Measurements from ENCODE around the gene MAST4.

MAST4 gene

DNA sequence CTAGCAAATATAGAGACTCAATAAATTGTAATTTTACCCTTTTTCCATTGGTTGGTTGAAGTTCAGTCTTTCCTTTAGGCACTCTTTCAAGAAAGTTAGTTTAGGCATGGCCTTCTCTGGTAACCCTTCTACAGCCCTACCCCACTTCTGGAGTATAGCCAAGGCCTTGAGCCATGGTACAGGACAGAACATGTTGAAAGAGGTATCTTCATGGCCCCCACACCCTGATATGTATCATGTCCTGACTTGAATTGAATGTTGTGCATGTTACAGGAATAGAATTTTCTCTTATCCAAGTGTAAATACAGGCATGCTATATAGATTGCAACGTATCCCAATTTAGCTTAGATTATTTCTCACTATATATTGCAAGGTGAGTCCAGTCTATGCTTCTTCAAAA is 424.8 kb downstream of the MAST4 start:
- no peak for DNase-seq (ENCODE audit: low spot score)

DNA sequence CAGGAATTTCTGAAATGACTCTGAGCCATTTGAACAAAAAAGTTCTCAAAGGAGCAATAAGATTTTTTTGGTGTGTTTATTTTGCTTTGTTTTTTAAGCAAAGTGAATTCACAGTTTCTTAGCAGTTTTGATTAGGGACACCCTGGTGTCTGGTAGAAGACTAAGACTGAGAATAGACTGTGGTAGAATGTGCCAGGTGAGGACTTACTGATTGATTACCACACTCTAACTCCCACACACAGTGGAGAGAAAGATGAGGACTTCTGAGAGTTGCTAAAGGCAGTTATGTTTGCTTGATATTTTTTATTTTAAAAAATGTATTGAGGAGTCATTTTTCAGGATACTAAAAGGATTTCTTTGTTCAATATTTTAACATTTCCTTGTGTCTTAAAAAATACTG is 425.3 kb downstream of the MAST4 start:
- DNase-seq (ENCODE audit: low spot score): no peak

DNA sequence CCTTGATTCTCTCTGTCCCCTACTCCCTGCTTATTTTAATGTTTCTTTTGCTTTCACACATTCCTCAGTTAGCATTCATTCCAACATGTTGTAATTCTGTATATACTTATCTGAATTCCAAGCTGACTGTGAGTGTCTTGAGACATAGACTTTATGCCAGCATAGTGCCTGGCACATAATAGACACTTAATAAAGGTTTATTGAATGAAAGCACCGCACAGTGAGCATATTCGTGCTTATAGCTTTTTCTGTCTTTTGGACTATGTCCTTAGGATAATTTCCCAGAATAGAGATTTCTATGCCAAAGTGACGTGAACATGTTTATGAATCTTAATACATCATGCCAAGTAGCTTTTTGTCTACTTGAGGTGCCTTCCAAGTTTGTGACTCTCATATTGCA is 425.8 kb downstream of the MAST4 start:
- DNase-seq (ENCODE audit: low spot score): no peak

DNA sequence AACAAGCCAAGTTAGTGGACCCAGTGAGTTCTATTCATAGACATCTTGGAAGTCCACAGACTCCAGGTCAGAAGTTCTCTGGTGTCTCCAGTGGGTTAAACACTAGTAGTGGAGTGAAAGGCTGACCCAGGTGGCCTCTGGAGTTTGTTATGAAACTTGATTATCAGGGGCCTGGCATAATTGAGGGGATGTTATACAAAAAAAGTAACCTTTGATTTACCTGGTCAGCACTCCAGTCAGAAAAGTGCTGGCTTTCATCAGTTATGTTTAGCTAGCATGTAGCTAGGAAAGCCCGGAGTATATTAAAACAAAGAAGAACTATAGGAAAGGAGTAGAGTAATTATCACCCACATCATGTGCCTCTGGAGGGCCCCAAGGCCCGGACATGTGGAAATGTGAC is 429.3 kb downstream of the MAST4 start:
- no peak for DNase-seq (ENCODE audit: low spot score)

DNA sequence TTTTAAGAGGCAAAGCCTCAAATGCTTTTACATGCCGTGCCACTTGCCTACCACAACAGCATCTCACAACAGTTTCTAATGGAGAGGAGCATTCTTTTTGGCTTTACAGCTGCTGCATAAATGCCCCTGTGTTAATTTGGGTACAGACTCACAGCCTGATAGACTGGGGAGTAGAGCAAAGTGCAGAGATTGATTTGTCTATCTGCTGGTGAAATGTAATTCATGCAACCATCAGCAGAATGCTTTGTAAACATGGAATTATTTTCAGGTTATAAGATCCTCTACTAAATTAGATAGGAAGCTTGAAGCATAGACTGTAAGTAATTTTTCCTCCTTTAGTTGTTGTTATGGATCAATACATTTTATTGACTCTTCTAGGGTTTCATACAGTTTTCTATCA is 430.1 kb downstream of the MAST4 start:
- DNase-seq (ENCODE audit: low spot score): no peak

DNA sequence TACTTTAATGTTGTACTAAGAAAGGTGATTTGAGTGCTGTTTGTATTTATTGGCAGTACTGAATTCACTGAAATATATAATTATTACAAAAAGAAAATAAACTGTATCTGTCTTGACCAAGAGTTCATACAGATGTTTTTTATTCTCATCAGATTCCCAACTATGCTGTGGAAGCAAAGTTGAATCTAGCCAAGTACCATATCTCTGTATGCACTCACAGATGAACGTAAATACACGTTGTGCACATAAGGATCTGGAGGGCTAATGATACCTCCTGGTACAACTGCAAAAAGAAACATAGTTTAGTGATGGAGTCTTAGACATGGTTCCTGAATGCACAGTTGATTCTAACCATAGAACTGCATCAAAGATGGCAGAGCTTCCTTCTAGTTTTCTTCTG is 431.0 kb downstream of the MAST4 start:
- no peak for DNase-seq (ENCODE audit: low spot score)

DNA sequence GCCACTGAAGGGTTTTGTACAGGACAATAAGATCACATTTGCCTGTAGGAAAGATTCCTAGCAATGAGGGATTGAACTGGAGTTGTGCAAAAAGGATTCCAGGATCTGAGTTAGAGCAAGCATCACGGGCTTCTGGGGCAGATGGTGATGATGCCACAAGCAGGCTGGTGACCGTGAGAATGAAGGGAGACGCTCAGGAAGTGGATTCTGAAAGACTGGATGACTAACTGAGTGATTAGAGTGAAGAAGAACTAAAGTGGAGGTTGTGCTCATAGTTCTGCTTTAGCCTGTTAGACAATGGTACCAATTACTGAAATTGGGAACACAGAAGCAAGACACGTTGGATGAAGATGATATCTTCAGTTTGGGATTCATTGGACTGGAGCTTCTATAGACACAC is 432.2 kb downstream of the MAST4 start:
- DNase-seq (ENCODE audit: low spot score): no peak

DNA sequence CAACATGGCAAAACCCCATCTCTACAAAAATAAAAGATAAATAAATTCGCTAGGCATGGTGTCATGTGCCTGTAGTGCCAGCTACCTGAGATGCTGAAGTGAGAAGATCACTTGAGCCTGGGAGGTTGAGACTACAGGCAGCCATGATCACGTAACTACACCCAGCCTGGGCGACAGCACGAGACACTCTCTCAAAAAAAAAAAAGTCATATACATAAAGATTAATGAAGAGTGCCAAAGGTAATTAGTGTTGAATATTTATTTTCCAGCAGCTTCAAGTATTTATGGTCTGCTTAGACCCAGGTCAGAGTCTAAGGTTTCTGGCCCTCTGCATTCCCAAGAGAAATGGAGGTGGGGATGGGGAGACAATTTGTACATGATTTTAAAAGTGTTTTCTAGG is 432.7 kb downstream of the MAST4 start:
- DNase-seq (ENCODE audit: low spot score): no peak

DNA sequence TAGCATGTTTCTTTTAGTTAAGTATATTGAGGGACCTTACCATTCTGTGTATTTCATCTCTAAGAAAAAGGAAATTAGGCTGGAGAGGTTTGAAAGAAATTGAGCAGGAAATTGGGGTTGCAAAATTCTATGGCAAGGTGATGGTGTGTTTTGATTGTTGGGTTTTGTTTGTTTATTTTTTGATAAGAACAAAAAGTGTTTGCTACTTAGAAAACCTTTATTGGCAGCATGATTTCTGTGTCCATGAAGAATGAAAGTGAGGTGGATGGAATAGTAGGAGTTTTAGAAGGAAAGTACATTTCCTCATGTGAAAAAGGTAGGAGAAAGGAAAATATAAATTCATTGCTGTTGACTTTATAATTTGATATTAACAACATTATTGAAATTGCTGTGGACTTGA is 433.3 kb downstream of the MAST4 start:
- no peak for DNase-seq (ENCODE audit: low spot score)

DNA sequence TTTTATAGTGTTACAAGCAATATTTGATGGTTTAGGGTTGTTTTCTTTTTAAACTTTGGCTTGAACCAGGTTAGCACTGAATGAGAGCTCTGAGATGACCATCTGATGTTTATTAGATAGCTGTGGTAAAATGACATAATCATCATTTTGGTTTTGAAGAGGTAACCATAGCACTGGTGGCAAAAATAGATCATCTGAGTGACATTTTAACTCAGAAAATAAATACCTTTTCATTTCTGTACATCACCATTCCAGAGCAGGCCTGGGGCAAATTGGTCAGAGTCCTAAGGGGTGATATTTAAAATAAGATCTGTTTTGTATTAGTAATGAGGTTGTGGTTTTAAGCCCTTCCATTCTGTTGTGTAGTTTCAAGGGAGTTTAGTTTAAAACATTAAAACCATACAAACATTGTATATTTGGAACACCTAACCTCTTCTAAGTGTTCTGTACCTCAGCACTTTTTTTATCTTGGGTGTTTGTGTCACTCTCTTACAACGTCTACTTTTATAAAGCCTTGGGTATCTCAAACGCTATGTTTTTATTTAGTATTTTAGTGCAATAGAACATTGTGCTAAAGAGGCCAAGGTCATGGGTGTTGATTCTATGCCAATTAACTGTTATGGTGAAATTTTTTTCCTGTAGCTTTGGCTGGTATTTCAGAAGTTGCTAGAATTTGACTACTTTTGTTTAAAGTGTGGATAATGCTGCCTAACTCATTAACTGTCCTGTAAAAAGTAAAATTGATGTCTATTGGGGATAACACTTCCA is 434.3 kb downstream of the MAST4 start:
- DNase-seq (ENCODE audit: low spot score): no peak

DNA sequence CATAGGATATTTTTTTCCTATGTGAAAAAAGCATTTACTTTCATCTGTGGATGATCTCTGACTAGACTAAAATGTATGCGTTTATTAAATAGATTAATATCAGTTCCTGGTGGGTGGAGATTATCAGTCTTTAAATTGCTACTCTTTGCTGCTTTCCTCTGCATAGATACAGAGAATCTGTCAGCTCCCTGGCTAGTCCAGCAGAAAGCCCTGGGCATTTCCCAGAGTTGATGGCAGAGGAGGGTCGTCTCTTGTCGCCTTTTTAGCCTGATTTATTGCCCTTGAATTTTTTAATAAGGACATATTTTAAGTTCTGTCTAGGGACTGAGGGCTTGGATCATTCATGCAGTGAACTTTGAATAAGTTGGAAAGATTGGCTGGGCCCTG is 434.9 kb downstream of the MAST4 start:
- DNase-seq (ENCODE audit: low spot score): no peak

DNA sequence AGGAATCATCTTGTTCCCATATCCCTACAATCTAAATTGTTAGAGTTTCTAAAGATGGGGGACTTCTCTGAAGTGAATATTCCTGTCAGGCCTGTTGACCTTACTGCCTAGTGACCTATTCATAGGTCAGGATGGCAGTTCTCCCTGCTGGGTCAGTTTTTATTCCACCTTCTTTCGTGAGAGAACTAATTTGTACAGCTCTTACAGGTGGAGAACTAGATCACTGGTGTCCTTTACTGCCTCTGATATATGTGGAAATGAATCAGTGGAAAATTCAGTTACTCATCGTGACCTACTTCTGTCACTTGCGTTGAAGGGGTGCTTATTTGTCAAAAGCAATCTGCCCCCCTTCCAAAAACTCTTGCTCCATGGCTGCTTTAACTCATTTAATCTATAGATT is 435.5 kb downstream of the MAST4 start:
- DNase-seq (ENCODE audit: low spot score): no peak

DNA sequence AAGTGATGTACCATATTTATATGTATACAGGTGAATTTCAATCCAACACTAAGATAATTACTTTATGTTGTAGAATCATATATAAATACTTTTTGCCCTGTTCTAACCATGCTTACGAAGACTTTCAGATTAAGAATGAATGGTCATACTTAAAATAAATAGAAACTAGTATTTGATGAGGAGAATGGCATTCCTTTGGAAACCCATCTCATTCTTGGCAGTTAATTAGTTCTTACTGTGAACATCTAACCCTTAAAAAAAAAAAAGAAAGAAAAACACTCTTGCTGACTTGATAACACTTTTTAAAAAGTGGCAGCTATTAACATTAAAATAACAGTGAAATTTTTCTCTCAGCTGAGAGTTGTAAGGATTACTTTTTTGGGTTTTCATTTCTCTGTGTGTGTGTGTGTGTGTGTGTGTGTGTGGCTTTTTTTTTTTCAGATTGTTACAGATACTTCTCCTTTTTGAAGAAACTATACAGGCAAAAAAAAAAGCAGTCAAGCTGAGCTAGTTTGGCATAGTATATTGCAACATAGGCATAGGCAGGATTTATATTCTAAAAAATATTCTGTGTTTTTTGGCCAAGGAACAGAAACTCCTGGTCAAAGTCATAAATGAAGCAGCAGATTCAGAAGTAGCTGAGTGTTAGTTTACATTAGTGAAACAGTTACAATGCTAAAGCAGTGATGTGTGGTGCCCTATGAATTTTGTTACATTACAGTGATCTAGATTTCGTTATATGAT is 436.9 kb downstream of the MAST4 start:
- DNase-seq (ENCODE audit: low spot score): peak; percentile 15

DNA sequence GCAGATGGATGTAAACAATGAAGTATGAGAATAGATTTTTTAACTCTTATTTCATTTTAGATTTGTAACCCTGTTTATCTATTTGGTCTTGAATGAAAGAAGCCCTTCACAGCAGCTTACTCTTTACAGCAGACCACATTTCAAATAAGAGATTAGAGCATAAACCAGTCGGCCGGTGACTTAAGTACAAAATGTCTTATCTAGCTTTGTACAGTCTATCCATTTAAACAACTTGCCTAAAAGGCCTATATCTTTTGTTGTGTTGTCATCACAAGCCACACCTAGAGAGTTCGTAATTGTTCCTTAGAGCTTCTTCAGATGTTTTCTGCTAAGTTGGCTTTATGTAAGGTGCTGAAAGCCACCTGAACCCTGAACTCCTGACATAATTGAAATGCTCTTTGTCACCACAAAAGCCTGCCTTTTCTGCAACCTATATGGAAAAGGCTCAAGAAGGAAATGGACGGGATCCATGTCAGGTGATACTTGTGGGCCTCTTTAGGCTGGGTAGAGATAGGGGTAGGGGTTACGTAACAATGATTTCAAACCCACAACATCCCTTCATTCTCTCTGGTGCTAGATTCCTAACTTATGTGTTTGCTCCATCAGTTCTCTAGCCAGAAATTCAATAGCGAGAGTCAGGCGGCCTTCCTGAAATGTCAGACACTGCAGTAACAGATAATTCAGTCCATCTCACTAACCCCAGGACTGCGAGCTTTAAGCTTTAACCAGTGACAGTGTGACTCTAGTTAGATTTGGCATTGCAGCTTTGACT is 437.9 kb downstream of the MAST4 start:
- no peak for DNase-seq (ENCODE audit: low spot score)

DNA sequence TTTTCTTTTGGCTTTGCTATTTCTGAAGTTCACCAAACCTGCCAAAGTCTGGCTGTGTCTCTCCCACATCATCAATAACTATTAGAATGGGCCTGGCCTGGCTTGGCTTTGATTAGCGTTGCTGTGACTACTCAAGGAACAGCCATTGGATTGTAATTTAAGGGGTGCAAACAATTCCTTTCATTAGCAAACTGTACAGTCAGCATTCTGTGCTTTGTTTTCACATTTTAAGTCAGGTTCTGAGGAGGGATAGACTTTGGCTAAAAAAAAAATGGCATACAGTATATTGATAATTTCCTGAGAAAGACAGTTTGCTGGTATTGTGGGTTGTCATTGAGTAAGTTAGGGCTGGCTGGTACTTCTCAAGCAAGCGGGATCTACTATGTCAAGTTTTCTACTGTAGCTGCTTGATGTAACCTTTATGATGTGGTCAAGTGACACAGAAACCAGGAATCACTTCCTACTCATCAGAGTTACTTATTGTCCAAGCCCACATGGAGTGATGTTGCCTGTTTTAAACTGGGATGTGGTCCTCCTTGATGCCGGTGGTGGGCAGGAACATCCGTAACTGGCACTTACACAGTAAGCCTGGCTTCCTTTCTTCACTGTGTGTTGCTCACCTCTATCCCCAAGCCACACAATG is 439.0 kb downstream of the MAST4 start:
- DNase-seq (ENCODE audit: low spot score): no peak

DNA sequence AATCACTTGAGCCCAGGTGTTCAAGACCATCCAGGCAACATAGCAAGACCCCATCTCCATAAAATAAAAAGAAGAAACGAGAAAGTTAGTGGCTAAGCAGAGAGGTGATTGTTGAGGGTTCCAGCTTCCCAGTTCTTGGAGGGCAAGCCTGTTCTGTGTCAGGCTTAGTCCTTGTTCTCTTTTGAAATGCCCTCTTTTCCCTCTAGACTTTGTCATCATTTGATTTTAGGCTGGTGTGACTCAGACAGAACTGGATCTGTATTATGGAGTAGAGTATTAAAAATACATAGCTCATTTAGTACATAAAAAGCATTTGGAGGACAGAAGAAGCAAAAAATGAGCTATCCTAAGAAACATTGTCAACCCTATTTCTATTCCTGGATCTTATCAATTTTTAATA is 441.0 kb downstream of the MAST4 start:
- no peak for DNase-seq (ENCODE audit: low spot score)

DNA sequence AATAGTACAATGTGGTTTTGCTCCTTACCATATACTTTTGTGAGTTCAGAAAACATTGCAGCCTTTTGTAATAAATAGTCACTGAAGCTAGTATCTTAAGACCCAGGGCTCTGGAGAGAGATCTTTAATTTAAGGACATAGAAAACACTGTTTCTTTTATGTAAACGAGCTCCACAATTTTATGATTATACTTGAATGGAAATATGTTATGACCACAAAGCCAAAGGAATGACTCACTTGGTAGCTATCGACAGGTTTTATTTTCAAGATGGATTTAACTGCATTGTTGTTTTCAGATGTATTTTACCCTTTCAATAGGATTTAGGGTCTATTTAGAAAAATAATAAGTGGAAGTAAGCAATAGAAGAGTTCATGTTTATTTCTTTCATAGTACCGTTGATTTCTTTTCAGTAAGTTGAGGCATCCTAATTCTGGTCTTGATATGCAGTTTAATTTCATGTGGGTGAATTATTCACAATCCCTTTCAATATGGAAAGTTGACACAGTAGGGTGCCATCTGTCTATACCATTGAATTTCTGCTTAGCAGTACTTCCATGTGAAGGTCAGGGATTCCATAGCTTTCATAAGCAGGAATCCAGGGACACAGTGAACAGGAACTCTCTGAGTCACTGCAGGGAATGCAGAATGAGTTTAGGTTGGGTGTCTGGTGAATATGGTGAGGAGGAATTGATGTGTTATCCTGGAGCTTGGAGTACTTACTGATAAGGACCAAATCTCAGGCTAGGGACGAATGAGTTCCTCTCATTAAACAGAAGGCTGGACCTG is 442.8 kb downstream of the MAST4 start:
- no peak for DNase-seq (ENCODE audit: low spot score)

DNA sequence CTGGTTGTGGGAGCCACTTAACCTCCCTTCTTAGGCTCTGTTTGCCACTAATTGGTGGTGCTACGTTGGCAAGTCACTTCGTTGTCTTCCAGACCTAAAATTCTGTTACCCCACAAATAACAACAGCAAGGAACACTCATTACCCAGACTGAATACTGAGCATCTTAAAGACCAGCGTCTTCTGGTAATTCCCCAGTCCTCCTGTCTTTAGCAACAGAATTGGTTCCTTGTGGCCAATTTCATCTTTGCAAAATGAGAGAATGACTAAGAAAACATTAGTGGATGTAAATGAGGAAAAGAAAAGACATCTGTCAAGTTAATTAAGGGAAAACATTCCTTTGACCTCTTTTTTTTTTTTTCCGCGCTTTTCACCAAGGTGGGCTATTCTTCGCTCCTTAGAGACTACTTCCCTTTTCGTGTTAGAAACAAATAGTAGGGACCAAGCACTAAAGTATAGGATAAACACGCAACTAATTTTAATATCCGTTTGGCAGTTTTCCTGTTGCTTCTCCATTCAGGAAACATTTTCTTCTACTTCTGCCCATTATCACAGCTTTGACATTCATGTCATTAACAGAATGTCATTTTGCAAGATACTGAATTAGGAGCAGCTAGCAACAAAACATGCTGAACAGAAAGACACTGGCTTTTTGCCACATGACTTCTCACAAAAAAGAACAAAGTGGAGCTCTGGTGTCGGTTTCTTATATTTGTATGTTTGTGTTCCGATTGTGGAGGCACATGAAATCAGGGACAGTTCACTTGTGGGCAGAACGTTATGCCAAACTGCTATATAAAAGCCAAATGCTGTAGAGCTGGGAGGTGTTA is 446.2 kb downstream of the MAST4 start:
- DNase-seq (ENCODE audit: low spot score): no peak

DNA sequence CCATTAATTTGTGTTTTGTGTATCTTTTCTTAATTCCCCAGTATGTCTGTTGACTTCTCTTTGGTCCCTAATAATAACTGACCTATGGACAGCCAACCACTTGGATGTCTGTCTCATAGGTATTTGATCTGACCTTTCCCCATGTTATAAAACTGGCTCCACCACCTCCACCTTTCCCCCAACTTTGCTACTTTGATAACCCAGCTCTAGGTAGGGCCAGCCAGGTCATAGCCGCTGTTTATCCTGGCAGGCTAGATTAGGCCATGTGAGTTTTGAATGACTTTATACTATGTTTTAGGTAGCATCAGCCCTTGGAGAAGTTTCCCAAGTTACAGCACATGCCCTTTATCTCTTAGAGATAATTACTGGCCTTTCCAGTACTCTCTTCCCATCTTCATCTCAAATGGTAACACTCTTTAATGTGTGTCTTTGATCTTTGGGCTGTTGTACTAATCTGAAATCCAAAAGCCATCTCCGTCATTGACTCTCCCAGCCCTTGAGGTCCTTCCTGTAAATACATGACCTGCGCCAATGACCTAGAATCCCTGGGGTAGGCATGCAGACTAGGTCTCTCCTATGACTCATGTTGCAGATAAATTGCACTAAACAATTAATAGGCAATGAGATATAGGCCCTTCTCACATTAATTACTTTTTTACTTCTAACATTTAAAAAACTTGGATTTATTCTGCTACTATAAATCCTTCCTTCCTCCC is 447.8 kb downstream of the MAST4 start:
- no peak for DNase-seq (ENCODE audit: low spot score)

Measured in NAMALWA (cell line).